AG10803 (cell line): ENCODE measurements around the gene PRSS56.

Experiments used
- DNase-seq: peaks from one replicate; pipeline ENCODE4 v3.0.0; 2010; ENCODE audit warnings: low read depth
- H3K4me3 ChIP-seq: 2 replicates; pipeline ENCODE4 v1.5.1; 2011; ENCODE audit warnings: mild to moderate bottlenecking, low read length, control low read depth
- TF ChIP-seq, protein P1 (sequence below): conservative IDR thresholded peaks from 2 replicates; pipeline ENCODE4 v1.5.1; 2011; ENCODE audit warnings: mild to moderate bottlenecking, low read length, control low read depth, inconsistent platforms

Gene PRSS56

DNA sequence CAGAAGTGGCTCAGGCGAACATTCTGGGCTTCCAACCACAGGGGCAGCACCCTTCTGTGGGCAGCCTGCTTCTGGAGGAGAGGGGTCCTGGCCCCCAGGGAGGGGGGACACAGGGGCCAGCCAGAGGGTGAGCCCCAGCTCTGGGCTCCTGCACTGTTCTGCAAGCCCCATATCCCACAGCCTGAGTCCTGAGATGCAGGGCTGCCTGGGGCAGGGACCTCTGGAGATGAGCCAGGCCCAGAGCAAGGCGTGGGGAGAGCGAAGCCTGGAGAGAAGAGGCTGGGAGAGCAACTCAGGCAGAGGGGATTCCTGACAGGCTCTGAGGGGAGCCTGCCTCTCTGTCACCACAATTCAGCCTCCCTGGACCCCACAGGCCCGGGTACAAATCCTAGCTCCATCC, 13.5 kb upstream of the PRSS56 start:
- DNase-seq, result no peak
- TF ChIP-seq, protein P1, sequence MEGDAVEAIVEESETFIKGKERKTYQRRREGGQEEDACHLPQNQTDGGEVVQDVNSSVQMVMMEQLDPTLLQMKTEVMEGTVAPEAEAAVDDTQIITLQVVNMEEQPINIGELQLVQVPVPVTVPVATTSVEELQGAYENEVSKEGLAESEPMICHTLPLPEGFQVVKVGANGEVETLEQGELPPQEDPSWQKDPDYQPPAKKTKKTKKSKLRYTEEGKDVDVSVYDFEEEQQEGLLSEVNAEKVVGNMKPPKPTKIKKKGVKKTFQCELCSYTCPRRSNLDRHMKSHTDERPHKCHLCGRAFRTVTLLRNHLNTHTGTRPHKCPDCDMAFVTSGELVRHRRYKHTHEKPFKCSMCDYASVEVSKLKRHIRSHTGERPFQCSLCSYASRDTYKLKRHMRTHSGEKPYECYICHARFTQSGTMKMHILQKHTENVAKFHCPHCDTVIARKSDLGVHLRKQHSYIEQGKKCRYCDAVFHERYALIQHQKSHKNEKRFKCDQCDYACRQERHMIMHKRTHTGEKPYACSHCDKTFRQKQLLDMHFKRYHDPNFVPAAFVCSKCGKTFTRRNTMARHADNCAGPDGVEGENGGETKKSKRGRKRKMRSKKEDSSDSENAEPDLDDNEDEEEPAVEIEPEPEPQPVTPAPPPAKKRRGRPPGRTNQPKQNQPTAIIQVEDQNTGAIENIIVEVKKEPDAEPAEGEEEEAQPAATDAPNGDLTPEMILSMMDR, result no peak

DNA sequence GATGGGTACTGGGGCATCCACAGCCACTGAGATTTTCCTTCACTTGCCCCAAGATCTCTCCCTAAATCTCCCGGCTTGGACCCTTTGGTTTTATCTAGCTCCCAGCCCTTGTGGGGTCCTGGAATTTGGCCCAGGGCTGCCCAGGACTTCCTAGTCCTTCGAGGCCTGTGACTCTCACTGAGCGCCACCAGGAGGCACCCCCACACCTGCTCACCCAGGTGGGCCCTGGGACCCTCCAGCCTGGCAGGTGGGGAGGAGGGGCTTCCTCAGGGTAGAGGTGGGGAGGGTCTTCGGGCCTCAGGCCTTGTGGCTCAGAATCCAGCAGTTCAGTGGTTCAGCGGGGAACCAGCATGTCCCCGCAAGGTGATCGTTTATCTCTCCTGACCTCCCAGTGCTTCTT, 11.9 kb upstream of the PRSS56 start:
- no peak for DNase-seq
- TF ChIP-seq, protein P1, result no peak
- no peak overlapping the region for H3K4me3 ChIP-seq

More for the DNA sequence above, 13.5 kb upstream of the PRSS56 start:
- no peak overlapping the region for H3K4me3 ChIP-seq

DNA sequence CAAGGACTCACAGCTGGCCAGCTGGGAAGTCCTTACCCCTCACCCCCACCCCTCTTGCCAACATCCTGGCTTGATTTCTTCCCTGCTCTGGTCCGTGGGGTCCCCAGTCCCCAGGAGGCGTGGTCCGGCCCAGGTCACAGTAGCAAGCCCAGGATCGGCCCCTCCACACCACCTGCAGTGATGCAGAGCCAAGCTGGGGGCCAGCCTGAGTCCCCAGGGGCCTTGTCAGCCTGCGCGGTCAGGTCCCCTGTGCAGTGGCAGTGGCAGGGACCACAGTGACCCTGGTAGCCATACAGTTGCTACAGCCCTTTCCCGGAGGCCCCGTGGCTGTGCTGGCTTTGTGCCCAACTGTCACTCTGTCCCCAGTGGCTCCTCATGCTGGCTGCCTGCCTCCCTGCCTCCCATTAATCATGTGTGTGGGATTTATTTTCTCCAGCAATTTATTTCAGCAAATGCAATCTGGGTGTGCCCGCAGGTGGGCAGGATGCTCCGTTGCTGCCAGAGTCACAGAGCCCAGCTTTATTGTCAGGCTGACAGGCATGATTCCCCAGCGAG, 8.8 kb upstream of the PRSS56 start:
- TF ChIP-seq, protein P1, result no peak
- H3K4me3 ChIP-seq, result no peak overlapping the region
- no peak for DNase-seq

DNA sequence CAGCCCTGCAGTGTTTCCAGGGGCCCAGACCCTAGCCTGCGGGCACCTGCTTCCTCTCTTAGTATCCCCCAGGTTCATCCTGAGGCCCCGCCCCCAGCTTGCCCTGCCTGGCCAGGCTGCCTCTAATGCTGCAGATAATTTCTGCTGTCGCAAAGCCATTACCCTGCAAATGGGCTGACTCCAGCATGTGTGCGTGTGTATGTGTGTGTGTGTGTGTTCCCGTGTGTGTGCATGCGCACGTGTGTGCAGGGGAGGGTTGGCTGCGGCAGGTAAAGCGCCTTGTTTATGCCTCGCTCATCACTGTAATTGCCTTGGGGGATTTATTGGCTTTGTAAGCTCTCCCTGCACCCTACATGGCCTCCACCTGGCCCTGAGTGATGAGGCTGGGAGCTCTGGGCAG, 7.6 kb upstream of the PRSS56 start:
- no peak overlapping the region for H3K4me3 ChIP-seq
- no peak for DNase-seq
- TF ChIP-seq, protein P1, result no peak

DNA sequence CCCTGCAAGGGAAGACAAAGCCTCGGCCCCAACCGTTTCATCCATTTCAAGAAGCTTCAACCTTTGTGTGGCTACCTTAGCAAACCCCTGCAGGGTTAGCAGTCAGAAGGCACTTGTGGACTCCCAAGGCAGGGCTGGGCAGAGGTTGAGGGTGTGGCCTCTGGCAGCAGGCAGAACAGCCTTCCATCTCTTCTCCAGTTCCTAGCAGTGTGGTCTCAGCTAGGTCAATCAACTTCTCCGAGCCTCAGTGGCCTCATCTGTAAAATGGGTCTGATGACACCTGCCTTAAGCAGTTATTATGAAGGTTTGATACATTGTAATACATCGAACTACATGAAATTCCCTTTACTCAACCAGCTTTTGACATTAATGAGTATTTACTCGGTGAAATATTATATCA, 6.8 kb upstream of the PRSS56 start:
- DNase-seq, result no peak
- TF ChIP-seq, protein P1, result no peak
- no peak overlapping the region for H3K4me3 ChIP-seq

DNA sequence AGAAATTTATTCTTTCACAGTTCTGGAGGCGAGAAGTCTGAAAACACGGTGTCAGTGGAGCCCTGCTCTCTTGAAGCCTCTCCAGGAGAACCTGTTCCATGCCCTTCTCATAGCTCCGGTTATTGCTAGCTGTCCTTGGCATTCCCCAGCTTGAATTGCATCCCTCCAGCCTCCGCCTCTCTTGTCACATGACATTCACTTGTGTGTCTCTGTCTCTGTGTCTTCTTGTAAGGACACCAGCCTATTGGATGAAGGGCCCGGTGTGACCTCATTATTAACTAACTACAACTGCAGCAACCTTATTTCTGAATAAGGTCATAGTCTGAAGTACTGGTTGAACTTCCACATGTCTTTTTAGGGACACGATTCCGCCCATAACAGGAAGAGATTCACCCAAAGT, 4.5 kb upstream of the PRSS56 start:
- TF ChIP-seq, protein P1, result no peak
- no peak overlapping the region for H3K4me3 ChIP-seq
- DNase-seq, result no peak

DNA sequence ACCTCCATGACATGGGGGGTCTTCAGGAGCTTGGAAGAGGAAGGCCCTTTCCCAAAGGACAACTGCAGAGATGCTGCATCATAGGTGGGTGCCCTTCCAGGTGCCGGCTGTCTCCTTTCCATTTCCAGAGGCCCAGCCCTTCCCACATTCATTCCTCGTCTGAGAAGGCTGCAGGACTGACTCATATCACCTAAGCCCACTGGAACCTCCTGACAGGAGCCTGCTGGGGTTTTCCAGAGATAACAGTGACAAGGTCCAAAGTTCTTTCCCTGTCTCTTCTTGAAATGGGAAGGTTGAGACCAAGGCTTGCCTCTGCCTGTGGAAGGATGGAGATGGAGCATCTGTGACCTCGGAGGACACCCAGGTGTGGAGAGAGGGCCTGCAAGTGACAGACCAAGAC, 3.6 kb upstream of the PRSS56 start:
- no peak overlapping the region for H3K4me3 ChIP-seq
- TF ChIP-seq, protein P1, result no peak
- DNase-seq, result no peak
